ENCODE data around the gene TADA1.
A peak's percentile ranks its signal among the peaks of the same experiment; 100 is the strongest.

Gene TADA1

GRCh38 chr1:166875734-166876539 lies at the start of gene TADA1:
TSS of gene TADA1 (minus strand) at chr1:166876264. CDS start at chr1:166876233, 31 bp downstream.
- peak; percentile 97 for DNase-seq

DNA sequence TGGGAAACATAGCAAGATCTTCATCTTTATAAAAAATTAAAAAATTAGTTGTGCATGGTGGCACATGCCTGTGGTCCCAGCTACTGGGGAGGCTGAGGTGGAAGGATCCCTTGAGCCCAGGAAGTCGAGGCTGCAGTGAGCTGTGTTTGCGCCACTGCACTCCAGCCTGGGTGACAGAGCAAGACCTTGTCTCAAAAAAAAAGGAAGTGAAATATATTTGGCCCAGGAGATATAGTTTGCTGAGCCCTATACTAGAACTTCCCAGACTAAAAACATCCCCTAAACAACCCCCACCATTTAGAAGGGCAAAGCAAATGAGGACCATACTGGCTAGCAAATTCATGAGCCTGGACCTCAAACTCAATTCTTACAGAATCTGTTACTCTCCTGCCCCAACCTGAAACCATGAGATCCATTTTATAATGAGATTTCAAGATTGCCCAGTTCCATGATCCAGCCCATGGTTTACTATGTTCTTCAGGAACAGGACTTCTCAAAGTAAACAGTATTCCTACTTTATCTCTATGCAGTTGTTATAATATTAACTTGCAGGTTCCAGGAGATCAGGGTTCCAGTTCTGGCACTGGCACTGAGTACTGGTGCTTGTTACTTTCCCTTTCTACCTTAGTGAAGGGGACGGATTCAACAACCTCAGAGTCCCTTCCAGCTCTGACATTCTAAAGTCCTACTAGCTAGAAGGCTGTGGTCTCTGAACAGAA lies 48.9 kb upstream of the TADA1 start:
- no peak for DNase-seq

DNA sequence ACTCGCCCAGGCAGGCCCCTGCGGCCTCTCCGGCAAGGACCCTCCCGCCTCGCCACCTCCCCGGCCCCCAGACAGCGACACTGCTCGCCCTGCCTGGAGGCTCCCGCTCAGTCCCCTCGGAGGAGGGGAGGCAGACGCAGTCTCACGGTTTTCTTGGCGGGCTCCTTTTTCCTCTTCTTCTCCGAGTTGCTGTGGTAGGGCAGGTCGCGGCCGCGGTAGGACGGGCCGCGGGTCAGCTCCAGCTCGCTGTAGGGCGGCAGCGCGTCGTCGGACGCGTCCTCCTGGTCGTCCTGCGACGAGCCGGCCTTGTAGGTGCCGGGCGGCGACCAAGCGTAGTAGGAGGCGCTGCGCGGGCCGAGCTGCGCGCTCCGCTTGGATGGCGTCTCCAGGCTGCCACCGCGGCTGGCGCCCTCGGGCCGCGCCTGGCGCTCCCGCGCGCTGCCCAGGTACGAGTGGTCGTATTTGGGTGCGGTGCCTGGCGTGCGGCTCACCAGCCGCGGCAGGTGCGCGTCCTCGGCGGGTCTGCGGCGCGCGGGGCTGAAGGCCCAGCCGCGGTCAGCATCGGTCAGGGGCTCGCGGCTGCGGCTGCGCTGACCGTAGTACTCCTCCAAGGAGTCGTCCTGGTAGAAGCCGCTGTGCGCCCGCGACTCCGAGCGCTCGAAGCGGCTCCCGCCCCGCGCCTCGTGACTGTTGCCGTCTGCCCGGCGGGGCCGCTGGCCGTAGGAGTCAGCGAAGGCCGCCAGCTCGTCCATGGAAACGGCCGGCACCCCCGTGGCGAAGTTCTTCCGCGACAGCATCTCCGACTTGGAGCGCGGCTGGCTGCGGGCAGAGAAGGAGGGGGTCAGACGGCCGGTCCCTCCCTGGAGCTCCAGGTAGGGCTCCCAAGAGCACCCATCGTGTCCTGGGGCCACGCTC lies 44.8 kb upstream of the TADA1 start:
- no peak for DNase-seq

GRCh38 chr1:166918956-166919316 lies 42.9 kb upstream of the TADA1 start:
- DNase-seq = no peak

DNA sequence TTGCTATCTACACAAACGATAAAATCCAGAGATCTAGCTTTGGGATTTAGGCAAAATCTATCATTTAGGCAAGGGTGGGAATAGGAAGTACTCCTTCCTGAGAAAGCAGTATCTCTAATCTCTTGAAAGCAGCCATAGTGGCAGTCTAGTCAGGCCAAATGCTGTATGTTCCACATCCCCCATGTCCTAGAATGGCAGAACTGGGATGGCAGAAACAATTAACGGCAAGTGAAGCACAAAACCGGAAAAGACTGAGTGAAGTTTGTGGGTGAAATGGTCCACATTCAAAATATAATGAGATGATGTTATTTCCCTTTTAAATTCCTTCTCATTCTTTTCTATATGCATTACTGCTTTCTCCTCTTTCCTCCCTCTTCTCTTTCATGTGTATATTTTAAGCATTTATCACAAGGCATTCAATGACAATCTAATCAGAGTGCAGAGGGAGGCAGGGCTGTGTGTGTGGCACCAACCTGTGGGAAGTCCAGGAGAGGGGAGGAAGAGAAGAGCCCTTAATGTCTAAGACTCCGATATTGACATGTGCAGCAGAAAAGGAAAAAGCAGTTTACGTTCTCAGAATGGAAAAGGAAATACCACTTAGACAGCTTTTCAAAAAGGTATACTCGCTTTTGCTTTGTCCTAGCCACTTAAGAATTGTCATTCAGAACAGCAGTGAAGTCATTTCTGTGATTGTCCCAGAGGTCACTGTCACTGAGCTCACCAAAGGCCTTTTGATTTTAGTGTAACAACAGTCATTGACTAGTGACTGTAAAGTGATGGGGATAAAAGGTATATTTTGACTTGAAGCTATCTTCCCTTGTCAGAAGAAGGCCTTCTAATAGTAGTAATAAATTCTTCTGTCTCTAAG lies 42.3 kb upstream of the TADA1 start:
- no peak for DNase-seq

DNA sequence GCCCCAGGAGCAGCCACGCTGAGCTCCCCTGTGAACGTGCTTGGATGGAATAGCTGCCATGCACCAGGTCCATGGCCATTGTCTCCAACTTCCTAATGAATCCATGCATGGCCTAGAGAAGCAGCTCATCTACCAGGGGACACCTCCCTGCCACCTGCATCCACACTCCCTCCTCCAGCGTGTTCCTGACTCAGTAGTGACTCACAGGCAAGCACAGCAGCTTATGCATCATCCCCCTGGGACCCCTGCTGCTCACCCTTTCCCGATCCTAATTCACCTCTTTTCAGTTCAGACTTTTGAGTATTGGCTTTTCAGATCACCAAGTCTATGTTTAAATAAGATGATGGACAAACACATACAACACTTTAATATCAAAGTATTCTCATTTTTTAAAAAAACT lies 39.9 kb upstream of the TADA1 start:
- peak; percentile 37 for DNase-seq

- DNase-seq = no peak
These were observed 39.0 kb upstream of the TADA1 start for GRCh38 chr1:166915042-166915441.

DNA sequence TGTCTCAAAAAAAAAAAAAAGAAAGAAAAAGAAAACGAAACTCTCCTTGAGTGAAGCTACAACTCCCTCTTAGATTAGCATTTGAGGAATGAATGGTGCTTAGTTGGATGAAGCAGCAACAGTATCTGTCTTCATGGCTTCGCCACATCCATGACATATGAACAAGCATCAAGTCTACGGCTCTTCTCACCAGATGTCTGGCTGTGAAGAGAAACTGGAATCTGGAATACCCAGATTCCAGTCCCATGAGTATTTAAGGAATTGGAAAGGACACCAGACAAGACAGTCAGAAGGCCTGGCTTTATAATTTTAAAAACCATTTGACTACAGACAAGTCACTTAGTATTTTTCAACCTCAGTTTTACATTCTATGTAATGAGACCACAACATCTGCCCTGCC lies 38.0 kb upstream of the TADA1 start:
- DNase-seq = no peak

GRCh38 chr1:166911624-166912023 lies 35.6 kb upstream of the TADA1 start:
- DNase-seq = no peak

DNA sequence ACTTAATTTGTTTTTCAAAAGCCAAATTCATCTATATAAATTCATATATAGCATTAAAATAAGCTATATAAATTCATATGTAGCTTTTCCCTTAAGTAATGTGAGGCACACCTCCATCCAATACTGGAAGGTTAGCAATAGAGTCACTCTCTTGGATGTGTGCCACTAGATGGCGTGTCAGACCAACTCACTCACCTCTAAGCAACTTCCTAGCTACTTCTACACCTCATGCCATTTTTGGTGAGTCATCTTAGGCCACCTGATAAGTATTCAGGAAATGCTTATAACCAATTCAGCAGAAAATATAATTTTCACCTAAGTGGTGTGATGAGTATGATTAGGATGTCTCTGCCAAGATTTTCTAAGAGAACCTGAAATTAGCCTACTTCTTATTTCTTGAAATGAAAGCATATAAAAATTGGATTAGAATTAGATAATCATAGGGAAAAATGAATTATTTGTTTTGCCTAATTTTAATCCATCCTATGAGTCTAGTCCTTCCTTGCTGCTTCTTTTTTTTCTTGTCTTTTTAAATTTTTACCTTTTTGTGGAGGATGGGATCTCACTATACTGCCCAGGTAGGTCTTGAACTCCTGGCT lies 34.4 kb upstream of the TADA1 start:
- peak; percentile 76 for DNase-seq

DNA sequence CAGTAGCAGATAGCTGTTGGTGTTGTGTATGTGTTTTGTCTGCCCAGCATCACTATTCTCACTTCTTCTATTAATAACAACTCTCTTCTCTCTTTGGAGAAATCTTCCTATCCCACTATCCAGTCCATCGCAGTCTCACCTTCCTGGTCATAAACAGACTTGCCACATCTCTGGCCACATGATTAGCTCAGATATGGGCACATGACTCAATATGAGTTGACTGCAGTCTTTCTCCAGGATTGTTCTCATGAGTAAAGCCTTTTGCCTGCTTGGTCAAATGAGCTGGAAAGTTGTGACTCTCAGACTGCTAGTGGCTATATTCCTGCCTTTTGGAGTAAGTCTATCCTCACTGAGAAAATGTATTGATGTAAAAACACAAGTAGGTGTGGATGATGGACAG lies 32.9 kb upstream of the TADA1 start:
- no peak for DNase-seq

- no peak for DNase-seq
These were observed 31.7 kb upstream of the TADA1 start for GRCh38 chr1:166907763-166908162.

GRCh38 chr1:166907051-166907450 lies 31.0 kb upstream of the TADA1 start:
- no peak for DNase-seq

DNA sequence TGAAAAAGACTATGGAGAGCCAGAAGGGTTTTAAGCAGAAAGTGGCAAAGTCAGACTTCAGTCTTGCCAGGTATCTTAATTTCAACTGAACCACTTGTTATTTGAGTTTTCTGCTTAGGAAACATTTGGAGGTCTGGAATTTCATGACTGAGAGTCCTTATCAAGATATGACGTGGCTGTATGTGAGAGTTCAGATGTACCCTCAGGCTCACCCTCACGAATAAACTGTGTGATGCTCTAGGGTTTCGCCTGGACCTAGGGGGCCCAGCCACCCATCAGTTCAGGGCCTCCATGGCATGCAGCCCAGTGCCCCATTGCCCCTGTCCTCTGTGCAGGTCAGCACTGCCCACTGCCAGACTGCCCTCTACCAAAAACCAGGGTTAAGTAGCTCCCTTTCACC lies 30.6 kb upstream of the TADA1 start:
- no peak for DNase-seq

DNA sequence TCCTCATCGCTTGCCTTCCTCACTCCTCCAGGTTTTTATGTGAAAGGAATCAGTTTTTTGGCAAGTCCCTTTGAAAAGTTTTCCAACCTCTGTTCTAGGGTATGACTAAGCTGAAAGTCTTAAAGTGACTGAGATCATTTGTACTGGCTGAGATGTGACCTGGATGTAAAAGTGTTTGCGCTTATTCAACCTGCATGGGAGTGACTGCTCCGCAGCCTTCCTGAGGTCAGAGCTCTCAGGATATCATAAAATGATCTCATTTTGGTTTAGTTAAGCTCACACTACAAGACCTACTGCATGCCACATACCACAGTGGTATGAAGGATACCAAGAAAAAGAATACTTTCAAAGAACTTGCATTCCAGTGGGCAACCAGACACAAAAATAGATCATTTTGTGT lies 29.8 kb upstream of the TADA1 start:
- DNase-seq = peak; percentile 49

DNA sequence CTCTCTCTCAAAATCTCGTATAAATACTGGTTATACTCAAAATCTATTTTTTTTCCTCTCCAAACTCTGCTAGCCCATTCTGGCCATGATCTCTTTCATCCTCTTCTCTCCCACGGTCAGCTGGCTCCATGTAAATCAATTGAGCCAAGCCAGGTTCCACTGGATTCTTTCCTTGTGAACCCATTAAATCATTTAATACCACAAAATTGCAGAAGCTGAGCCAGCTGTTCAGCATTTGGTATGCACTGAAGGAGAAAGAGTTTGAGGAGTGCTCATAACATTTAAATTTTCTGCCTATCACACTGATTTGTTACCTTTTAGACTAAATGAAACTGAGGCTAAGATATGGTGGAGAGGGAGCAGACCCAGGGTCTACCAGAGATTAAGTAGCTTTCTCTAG lies 29.1 kb upstream of the TADA1 start:
- DNase-seq = peak; percentile 6

GRCh38 chr1:166903232-166903631 lies 27.2 kb upstream of the TADA1 start:
- no peak for DNase-seq

- DNase-seq = peak; percentile 18
These were observed 26.2 kb upstream of the TADA1 start for GRCh38 chr1:166902279-166902678.

GRCh38 chr1:166900987-166901386 lies 24.9 kb upstream of the TADA1 start:
- DNase-seq = no peak

- no peak for DNase-seq
These were observed 23.7 kb upstream of the TADA1 start for GRCh38 chr1:166899769-166900168.

DNA sequence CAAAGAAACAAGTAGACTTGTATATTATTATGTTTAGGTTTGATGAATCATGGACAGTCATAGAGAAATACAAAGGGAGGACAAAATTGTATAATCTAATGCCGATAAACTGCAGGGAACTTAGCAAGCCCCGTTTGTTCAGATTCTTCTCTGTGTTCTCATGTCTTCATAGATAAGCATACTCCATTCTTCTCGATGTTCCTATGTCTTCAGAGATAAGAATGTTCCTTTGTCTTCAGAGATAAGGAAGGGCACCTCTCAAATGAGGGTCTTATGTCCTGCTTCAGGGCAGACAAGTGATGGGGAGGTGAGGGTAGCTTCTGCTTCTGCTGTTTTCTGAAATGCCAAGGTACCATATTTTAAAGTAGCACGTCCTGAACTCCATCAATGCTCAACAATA lies 19.7 kb upstream of the TADA1 start:
- DNase-seq = no peak

GRCh38 chr1:166889776-166890175 lies 13.7 kb upstream of the TADA1 start:
- DNase-seq = no peak

All from fibroblast of skin of right quadriceps (primary cell).